Dendritic cell treated with granulocyte-macrophage colony-stimulating factor and Interleukin-4, amounts not matched to agents 40 ng/mL and 50 ng/mL, for 4 days (primary cell): Measurements from ENCODE around the gene CERKL.

ENCODE experiments used
- H3K27ac Mint-ChIP-seq: one replicate; pipeline ENCODE4 v1.8.0; 2022; ENCODE audit warnings: mild to moderate bottlenecking, mixed read lengths
- H3K27me3 Mint-ChIP-seq: one replicate; pipeline ENCODE4 v1.8.0; 2022; ENCODE audit warnings: mild to moderate bottlenecking, mixed read lengths
- H3K36me3 Mint-ChIP-seq: one replicate; pipeline ENCODE4 v1.8.0; 2022; ENCODE audit warnings: low read depth, mixed read lengths
- H3K4me1 Mint-ChIP-seq: one replicate; pipeline ENCODE4 v1.8.0; 2022; ENCODE audit warnings: low read depth, mixed read lengths
- H3K4me3 Mint-ChIP-seq: one replicate; pipeline ENCODE4 v1.8.0; 2022; ENCODE audit warnings: mild to moderate bottlenecking, moderate library complexity, mixed read lengths
- H3K9me3 Mint-ChIP-seq: one replicate; pipeline ENCODE4 v1.8.0; 2022; ENCODE audit warnings: mixed read lengths
- intact Hi-C: fragments of 100-400 bp; cut with micrococcal nuclease; formaldehyde crosslinking; loops from one replicate; pipeline ENCODE4 v1.15.0; 2022

The CERKL gene

DNA sequence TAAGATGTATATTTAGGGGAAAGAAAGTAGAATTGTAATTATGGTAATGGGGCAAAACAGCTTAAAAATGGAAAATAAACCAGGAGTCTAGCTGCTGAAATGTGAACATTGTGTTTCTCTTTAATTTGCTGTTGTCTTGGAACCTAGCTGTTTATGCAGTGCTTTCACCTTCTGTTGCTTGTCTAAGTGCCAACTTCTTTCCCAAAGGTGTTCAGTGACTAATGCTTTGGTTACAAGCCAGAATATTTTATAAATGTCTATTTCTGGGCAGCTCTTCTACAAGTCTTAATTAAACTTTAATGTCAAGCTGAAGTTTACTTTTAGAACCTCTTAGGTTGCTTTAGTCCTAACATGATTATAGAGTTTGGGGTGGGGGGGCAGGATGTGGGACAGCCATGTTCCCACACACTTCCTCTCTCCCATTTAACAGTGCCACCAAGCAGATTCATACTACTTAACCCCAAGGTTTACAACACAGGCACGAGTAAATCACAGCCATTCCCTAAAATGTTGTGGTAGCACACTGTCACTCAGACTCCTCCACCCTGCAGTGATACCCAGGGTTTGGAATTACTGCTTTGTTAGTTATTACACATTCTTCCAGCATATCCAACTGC lies 139.1 kb downstream of the CERKL start:
- H3K4me3 Mint-ChIP-seq: no peak overlapping the region
- no peaks in the 10 kb centered on the region for H3K27me3 Mint-ChIP-seq
- H3K4me1 Mint-ChIP-seq: no peaks in the 10 kb centered on the region
- peaks cover 15% of the 10 kb centered on the region for H3K36me3 Mint-ChIP-seq
- no peaks in the 10 kb centered on the region for H3K9me3 Mint-ChIP-seq
- no peak overlapping the region for H3K27ac Mint-ChIP-seq
- intact Hi-C loops: no loop called here

DNA sequence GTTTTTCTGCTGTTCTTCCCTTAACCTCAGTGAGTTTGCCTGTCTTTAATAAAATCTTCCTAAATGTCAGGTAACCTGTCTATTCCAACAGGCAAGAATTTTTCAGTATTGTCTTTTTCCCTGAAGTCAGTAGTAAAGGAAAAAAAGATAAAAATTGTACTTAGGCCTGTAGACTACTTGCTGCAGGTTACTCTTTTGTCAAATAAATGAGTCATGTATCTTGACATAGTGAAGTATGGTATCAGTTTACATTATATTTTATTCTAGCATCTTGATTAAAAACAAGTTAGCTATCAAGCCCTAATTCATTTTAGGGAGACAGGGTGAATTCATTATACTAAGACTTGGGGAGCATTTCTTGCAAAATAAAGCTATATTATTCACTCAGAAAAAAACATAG lies 139.9 kb downstream of the CERKL start:
- intact Hi-C loops: no loop called here
- no peaks in the 10 kb centered on the region for H3K27me3 Mint-ChIP-seq
- H3K9me3 Mint-ChIP-seq: no peaks in the 10 kb centered on the region
- no peak overlapping the region for H3K27ac Mint-ChIP-seq
- H3K4me1 Mint-ChIP-seq: no peaks in the 10 kb centered on the region
- H3K36me3 Mint-ChIP-seq: peaks cover 23% of the 10 kb centered on the region
- H3K4me3 Mint-ChIP-seq: no peak overlapping the region

- H3K4me3 Mint-ChIP-seq: no peak overlapping the region
- H3K27ac Mint-ChIP-seq: no peak overlapping the region
- intact Hi-C loops: no loop called here
- H3K9me3 Mint-ChIP-seq: no peaks in the 10 kb centered on the region
- no peaks in the 10 kb centered on the region for H3K4me1 Mint-ChIP-seq
- H3K36me3 Mint-ChIP-seq: peaks cover 35% of the 10 kb centered on the region
- no peaks in the 10 kb centered on the region for H3K27me3 Mint-ChIP-seq
These were observed 141.2 kb downstream of the CERKL start for GRCh38 chr2:181515719-181516118.

- intact Hi-C loops: no loop called here
- Mint-ChIP-seq H3K4me1 (no peaks in the 10 kb centered on the region), H3K36me3 (peaks cover 26% of the 10 kb centered on the region), H3K27ac (no peak overlapping the region), H3K4me3 (no peak overlapping the region), H3K9me3 (no peaks in the 10 kb centered on the region), H3K27me3 (no peaks in the 10 kb centered on the region)
These were observed 156.7 kb downstream of the CERKL start for GRCh38 chr2:181500201-181500600.

DNA sequence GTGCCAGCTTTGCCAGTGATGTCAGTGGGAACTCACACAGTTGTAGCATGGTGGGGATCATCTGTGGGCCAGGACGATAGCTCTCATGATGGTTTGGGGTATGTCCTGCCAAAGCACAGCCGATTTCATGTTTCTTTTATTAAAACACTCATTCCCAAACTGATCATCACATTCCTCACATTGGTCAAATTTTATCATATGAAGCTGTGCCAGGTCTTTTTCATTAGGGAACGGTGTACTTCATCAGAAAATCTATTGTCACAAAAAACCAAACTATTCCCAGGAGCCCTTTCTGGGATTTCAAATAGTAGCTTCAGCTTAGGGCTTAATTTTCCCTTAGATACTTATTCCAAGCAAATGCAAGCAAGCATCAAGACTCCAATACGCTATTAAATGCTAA lies 157.7 kb downstream of the CERKL start:
- Mint-ChIP-seq H3K36me3 (peaks cover 27% of the 10 kb centered on the region), H3K27me3 (no peaks in the 10 kb centered on the region), H3K4me1 (no peaks in the 10 kb centered on the region), H3K27ac (no peak overlapping the region), H3K9me3 (no peaks in the 10 kb centered on the region), H3K4me3 (no peak overlapping the region)
- intact Hi-C loops: no loop called here
